ENCODE results near the gene MAST4.

DNA sequence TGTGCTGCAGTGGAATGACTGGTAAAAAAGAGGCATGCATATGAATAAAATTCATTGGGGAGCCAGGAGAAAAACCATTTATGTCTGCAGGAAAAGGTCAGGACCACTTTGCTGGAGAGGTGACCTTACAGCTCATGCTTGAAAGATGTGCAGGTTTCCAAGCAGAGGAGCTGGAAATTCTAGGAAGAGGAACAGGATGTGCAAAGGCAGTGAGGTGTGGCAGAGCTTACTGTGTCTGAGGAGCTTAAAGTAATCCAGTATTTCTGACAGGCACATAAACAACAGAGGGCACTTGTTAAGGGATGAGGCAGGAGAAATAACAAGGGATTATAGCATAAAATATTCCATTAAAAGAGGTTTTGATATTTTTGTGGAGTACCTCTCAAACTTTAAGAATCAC, 397.3 kb downstream of the MAST4 start:
- TF ChIP-seq EZH2 (IDR thresholded peaks at IDR 0.05), result no peak
- TF ChIP-seq POLR2AphosphoS5 (IDR thresholded peaks at IDR 0.05; ENCODE audit: borderline replicate concordance, low read depth, low read length), result no peak

All from SK-N-MC (cell line).